Islet of Langerhans (tissue), 1 donor: ENCODE results near the gene GPRIN3.
A peak's percentile ranks its signal among the peaks of the same experiment; 100 is the strongest.
"Not testable (repeated sequence)": the region's sequence is repeated elsewhere in the genome, so short reads cannot be mapped to it uniquely, and the experiment has no call there.

ENCODE experiments used
- FAIRE-seq: peaks from one replicate; lab custom pipeline; 2011; peaks lifted over from hg19 to GRCh38; lab: Jason Lieb, UNC

GPRIN3 gene

GRCh38 chr4:89254847-89255246, 52.8 kb downstream of the GPRIN3 start:
- no peak for FAIRE-seq

GRCh38 chr4:89254347-89254746, 53.3 kb downstream of the GPRIN3 start:
- FAIRE-seq: not testable (repeated sequence)

- FAIRE-seq: no peak
Observed at GRCh38 chr4:89253935-89254334, 53.7 kb downstream of the GPRIN3 start.

- no peak for FAIRE-seq
Observed at GRCh38 chr4:89253311-89253710, 54.3 kb downstream of the GPRIN3 start.

GRCh38 chr4:89251396-89251795, 56.2 kb downstream of the GPRIN3 start:
- peak; percentile 68 for FAIRE-seq

- no peak for FAIRE-seq
Observed at GRCh38 chr4:89249716-89250361, 57.8 kb downstream of the GPRIN3 start.

GRCh38 chr4:89249313-89249712, 58.3 kb downstream of the GPRIN3 start:
- no peak for FAIRE-seq

- no peak for FAIRE-seq
Observed at GRCh38 chr4:89248879-89249281, 58.7 kb downstream of the GPRIN3 start.

GRCh38 chr4:89247951-89248350, 59.6 kb downstream of the GPRIN3 start:
- no peak for FAIRE-seq

- FAIRE-seq: peak; percentile 84
Observed at GRCh38 chr4:89245459-89245858, 62.1 kb downstream of the GPRIN3 start.

- FAIRE-seq: no peak
Observed at GRCh38 chr4:89243733-89244252, 63.8 kb downstream of the GPRIN3 start.

GRCh38 chr4:89242864-89243732, 64.5 kb downstream of the GPRIN3 start:
- FAIRE-seq: peak; percentile 97

- no peak for FAIRE-seq
Observed at GRCh38 chr4:89242216-89242615, 65.4 kb downstream of the GPRIN3 start.

GRCh38 chr4:89230271-89230670, 77.3 kb downstream of the GPRIN3 start:
- FAIRE-seq: no peak

- peak; percentile 98 for FAIRE-seq
Observed at GRCh38 chr4:89226665-89227574, 80.7 kb downstream of the GPRIN3 start.

GRCh38 chr4:89222170-89222569, 85.4 kb downstream of the GPRIN3 start:
- FAIRE-seq: no peak

GRCh38 chr4:89221167-89221867, 86.3 kb downstream of the GPRIN3 start:
- FAIRE-seq: no peak

- no peak for FAIRE-seq
Observed at GRCh38 chr4:89218587-89218986, 89.0 kb downstream of the GPRIN3 start.

GRCh38 chr4:89217604-89218003, 90.0 kb downstream of the GPRIN3 start:
- no peak for FAIRE-seq

GRCh38 chr4:89216866-89217265, 90.7 kb downstream of the GPRIN3 start:
- no peak for FAIRE-seq

GRCh38 chr4:89216422-89216821, 91.2 kb downstream of the GPRIN3 start:
- FAIRE-seq: no peak

GRCh38 chr4:89215736-89216135, 91.9 kb downstream of the GPRIN3 start:
- no peak for FAIRE-seq
